ENCODE results near the gene PLAAT2.

The PLAAT2 gene

DNA sequence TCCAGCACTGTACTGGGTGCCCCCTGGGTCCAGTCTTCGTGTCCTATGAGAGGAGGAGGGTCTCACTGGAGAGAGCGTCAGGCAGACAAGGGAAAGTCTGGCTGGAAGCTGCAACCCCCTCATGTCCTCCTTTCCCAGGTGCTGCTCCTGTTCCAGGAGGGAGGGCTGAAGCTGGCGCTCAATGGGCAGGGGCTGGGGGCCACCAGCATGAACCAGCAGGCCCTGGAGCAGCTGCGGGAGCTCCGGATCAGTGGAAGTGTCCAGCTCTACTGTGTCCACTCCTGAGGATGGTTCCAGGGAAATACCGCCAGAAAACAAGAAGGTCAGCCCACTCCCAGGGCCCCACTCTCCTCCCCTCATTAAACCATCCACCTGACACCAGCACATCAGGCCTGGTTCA, 47.1 kb downstream of the PLAAT2 start:
- ChIA-PET CTCF (no interaction called here), POLR2A (ENCODE audit: low non-redundant PET) (no interaction called here)
- TF ChIP-seq, protein P1, sequence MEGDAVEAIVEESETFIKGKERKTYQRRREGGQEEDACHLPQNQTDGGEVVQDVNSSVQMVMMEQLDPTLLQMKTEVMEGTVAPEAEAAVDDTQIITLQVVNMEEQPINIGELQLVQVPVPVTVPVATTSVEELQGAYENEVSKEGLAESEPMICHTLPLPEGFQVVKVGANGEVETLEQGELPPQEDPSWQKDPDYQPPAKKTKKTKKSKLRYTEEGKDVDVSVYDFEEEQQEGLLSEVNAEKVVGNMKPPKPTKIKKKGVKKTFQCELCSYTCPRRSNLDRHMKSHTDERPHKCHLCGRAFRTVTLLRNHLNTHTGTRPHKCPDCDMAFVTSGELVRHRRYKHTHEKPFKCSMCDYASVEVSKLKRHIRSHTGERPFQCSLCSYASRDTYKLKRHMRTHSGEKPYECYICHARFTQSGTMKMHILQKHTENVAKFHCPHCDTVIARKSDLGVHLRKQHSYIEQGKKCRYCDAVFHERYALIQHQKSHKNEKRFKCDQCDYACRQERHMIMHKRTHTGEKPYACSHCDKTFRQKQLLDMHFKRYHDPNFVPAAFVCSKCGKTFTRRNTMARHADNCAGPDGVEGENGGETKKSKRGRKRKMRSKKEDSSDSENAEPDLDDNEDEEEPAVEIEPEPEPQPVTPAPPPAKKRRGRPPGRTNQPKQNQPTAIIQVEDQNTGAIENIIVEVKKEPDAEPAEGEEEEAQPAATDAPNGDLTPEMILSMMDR (conservative IDR thresholded peaks at IDR 0.05; ENCODE audit: low read depth): no peak
- DNase-seq (ENCODE audit: low spot score): no peak
- H3K27ac ChIP-seq: no peak overlapping the region

DNA sequence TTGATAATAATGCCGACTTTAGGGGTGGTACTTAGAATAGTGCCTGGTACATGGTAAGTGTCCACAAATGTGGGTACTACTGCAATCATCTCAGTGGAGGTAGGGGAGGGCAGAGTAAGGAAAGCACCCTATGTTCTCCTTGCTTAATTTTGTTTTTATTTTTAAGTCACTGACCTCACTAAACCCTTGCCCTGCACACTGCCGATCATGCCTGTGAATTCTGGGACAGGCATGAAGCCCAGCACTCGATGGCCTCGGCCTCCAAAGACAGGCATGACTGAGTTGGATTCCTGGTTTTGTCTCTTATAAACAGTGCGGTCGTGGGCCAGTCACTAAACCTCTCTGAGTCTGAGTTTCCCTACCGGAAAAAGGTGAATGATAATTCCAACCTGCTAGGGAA, 50.4 kb downstream of the PLAAT2 start:
- no peak overlapping the region for H3K27ac ChIP-seq
- ChIA-PET POLR2A (ENCODE audit: low non-redundant PET) (no interaction called here), CTCF (interaction anchor here (0.7 kb wide), 1 partner anchor 123 kb away, joined by 3 read pairs; no protein-coding TSS in a partner anchor)
- DNase-seq (ENCODE audit: low spot score): no peak
- TF ChIP-seq, protein P1 (conservative IDR thresholded peaks at IDR 0.05; ENCODE audit: low read depth): no peak

DNA sequence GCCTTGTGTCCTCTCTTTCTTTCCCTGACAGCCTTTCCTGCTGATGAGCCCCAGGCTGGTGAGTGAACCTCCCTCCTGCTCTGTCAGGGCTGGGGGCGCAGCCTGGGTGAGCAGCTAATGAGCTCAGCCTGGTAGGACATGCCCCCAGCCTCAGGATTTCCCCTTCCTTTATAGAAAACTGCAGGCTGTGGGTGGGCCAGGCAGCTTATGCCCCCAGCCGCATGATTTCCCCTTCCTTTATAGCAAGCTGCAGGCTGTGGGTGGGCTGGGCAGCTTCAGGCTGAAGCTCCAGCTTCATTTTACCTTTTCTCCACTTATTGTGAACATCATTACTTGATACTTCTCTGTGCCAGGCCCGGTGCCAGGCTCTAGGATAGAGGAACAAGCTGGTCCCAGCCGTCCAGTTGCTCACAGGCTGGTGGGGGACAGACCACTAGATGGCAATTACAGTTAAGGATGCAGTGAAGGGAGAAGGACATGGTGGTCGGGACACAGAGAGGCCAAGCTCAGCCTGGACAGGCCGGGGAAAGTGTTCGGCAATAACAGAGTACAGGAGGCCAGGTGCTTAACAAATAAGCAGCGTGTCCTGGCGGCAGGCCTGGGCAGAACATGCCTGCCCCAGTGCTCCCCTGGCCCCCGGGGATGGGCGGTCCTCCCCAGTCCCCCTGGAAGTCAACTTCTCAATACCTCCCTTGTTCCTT, 52.0 kb downstream of the PLAAT2 start:
- no peak overlapping the region for H3K27ac ChIP-seq
- TF ChIP-seq, protein P1 (conservative IDR thresholded peaks at IDR 0.05; ENCODE audit: low read depth): no peak
- POLR2A ChIA-PET (ENCODE audit: low non-redundant PET): no interaction called here
- no peak for DNase-seq (ENCODE audit: low spot score)
- CTCF ChIA-PET: interaction anchor here (1.2 kb wide), 1 partner anchor 227 kb away, joined by 3 read pairs; no protein-coding TSS in a partner anchor

DNA sequence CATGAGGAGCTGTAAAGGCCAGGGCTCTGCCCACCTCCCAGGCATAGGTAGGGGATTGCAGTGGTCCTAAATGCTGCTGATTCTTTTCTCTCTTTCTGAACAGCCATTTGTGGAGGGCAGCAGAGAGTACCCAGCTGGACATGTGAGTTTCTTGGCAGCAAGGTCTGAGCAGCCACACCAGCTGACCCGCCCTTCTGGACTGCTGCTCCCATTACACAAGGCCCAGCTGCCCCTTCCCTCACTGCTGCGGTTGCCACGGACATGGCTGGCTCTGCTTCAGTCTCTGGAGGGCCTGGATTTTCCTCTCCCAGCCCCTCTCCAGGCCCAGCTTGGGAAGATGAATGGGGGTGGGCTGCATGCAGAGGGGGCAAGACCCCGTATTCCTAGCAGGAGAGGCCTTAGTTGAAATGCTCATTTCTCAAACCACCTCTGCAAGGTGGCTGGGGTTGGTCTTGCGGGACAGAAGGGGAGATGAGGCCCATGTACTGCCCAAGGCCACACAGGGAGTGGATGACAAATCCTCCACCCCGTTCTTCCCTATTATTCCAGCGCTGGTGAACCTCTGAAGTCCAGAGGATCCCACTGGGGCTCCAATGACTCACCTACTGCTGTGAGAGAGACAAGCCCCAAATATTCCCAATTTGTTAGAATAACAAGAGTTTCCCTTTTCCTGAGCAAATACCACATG, 52.7 kb downstream of the PLAAT2 start:
- DNase-seq (ENCODE audit: low spot score): no peak
- ChIA-PET CTCF (no interaction called here), POLR2A (ENCODE audit: low non-redundant PET) (no interaction called here)
- no peak overlapping the region for H3K27ac ChIP-seq
- TF ChIP-seq, protein P1 (conservative IDR thresholded peaks at IDR 0.05; ENCODE audit: low read depth): no peak

DNA sequence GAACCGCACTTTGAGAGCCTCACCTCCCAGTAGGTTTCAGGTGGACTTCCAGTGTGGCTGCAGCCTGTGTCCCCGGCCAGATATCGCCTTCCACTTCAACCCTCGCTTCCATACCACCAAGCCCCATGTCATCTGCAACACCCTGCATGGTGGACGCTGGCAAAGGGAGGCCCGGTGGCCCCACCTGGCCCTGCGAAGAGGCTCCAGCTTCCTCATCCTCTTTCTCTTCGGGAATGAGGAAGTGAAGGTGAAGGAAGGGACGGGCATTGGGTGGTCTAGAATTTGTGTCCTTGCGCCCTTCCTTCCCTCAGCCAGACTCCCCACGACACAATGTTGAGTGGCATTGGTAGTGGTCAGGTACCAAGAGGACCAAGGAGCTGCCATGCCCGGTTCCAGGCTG, 54.4 kb downstream of the PLAAT2 start:
- TF ChIP-seq, protein P1 (conservative IDR thresholded peaks at IDR 0.05; ENCODE audit: low read depth): no peak
- DNase-seq (ENCODE audit: low spot score): no peak

DNA sequence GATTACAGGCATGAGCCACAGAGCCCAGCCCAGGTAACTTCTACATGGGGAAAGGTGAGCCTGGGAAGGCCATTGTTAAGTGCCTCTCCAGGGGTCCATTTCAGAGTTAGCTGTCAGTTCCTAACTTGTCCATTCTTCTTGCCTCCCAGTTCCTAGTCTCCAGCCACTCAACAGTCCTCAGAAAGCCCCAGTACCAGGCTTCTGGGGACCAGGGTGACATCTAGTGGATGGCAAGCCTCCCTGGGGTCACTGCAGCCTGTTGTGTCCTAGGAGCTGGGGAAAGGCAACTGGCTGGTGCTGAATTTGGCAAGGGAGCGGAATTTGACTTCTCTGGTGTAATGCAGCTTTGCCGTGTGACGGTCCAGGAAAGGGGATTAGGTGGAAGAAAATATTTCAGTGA, 55.2 kb downstream of the PLAAT2 start:
- H3K27ac ChIP-seq: no peak overlapping the region
- ChIA-PET POLR2A (ENCODE audit: low non-redundant PET) (no interaction called here), CTCF (interaction anchor here (0.6 kb wide), 1 partner anchor 50 kb away, joined by 3 read pairs; no protein-coding TSS in a partner anchor)
- no peak for DNase-seq (ENCODE audit: low spot score)
- TF ChIP-seq, protein P1 (conservative IDR thresholded peaks at IDR 0.05; ENCODE audit: low read depth): no peak

More for the DNA sequence above, 54.4 kb downstream of the PLAAT2 start:
- CTCF ChIA-PET: interaction anchor here (0.6 kb wide), 1 partner anchor 50 kb away, joined by 3 read pairs; no protein-coding TSS in a partner anchor
- POLR2A ChIA-PET (ENCODE audit: low non-redundant PET): no interaction called here
- no peak overlapping the region for H3K27ac ChIP-seq

Measured in RWPE1 (cell line).